ENCODE data around the gene C1orf115.
A peak's percentile ranks its signal among the peaks of the same experiment; 100 is the strongest.
"Not testable (repeated sequence)": the region's sequence is repeated elsewhere in the genome, so short reads cannot be mapped to it uniquely, and the experiment has no call there.

C1orf115 gene

DNA sequence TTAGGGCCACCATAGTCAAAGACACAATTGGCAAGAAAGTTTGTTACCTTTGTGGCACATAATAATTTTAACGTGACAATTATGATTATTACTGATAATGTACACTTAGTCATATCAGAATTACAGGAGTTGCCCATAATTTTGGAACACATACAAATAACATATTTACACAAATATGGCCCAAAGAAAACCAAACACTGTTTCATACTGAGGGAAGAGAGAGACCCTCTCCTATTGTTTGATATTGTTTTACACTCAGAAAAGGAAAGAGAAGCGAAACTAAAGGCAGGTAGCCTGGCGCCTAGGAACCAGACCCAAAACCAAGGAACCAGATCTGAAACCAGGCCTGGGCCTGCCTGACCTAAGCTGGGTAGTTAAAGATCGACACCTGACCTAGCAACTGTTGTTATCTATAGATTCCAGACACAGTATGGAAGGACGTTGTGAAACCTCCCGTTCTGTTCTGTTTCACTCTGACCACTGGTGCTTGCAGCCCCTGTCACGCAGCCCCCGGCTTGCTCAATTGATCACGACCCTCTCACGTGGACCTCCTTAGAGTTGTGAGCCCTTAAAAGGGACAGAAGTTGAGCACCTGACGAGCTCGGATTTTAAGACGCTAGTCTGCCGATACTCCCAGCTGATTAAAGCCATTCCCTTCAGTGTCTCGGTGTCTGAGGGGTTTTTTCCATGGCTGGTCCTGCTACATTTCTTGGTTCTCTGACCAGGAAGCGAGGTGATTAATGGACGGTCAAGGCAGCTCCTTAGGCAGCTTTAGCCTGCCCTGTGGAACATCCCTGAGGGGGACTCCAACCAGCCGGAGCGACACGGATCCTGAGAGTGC lies 27.9 kb downstream of the C1orf115 start:
- DNase-seq (ENCODE audit: low read depth in 1 of 2, low spot score in 1 of 2) = no peak

- DNase-seq (ENCODE audit: low read depth in 1 of 2, low spot score in 1 of 2) = not testable (repeated sequence)
These were observed 31.1 kb downstream of the C1orf115 start for GRCh38 chr1:220721266-220721665.

DNA sequence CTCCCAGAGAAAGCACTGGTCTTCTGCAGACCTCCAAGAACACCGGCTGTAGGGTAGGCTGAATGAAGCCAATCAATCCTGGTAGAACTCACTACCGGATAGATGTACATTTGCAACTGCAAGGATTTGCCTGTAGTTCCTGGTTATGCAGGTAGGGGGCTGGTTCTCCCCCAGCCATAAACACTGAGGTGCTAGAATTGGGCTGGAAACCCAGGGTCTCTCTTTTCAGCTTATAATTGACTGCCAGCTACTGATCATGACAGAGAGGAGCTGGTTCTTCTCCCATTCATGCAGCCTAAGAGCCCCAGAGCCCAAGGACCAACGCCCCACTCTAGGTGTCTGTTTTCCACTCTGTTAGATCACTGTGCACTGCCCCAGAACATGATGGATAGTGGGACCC lies 36.5 kb downstream of the C1orf115 start:
- no peak for DNase-seq (ENCODE audit: low read depth in 1 of 2, low spot score in 1 of 2)

- DNase-seq (ENCODE audit: low read depth in 1 of 2, low spot score in 1 of 2) = no peak
These were observed 37.4 kb downstream of the C1orf115 start for GRCh38 chr1:220727519-220727918.

DNA sequence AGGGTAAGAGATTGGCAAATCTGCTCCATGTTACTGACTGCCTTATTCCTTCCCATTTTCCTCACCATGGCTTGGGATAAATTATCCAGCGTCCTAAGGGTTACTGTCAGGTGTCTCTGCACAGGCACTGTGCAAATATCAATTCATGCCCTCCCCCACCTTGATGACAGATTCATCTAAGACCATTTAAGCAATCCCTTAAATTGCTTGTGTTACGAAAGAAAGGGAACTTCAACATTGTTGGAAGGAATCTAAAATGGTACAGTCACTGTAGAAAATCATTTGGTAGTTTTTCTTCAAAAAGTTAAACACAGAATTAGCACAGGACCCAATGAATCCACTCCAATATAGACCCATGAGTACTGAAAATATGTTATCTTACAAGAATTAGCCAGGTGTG lies 40.3 kb downstream of the C1orf115 start:
- no peak for DNase-seq (ENCODE audit: low read depth in 1 of 2, low spot score in 1 of 2)

DNA sequence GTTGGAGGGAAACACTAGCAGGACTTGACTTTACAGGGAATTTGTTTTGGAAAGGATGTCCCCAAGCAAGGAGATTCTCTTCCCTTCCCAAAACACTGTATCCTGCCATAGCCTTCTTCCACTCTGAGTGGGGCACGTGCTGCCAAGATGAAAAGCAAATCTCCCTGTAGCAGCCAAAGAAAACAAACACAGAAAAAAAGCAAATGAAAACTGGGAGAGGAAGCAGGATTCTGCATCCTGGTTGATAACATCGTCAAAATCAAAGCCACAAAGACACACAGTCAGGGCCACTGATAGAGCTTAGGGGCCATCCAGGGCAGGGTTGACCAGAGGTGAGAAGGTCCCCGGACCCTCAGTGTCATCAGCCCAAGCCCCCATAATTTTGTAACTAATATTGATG lies 42.0 kb downstream of the C1orf115 start:
- DNase-seq (ENCODE audit: low read depth in 1 of 2, low spot score in 1 of 2) = no peak

GRCh38 chr1:220732621-220733020 lies 42.5 kb downstream of the C1orf115 start:
- DNase-seq (ENCODE audit: low read depth in 1 of 2, low spot score in 1 of 2) = no peak

DNA sequence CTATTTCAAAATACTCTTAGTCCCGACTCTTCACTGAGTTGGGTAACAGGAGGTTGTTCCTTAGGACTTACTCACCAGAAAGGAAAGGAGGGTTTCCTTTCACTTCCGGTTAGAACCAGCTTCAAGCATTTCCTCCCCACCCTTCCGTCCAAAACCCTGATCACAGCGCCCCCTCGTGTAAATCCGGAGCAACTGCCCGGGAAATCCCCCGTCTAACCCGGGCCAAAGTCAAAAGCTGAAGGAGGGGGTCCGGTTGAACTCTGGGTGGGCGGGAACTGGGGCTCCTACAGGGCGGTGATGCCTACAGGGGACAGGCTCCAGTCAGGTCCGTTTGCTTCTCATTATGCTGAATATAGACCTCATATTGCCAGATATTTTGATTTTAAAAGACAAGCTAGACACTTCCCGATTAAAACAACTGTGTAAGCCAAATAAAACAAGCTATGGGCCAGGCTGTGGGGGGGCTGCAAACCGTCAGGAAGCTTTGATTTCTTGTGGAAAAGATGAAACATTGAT lies 43.0 kb downstream of the C1orf115 start:
- peak; percentile 55 to 78 for DNase-seq (ENCODE audit: low read depth in 1 of 2, low spot score in 1 of 2)

DNA sequence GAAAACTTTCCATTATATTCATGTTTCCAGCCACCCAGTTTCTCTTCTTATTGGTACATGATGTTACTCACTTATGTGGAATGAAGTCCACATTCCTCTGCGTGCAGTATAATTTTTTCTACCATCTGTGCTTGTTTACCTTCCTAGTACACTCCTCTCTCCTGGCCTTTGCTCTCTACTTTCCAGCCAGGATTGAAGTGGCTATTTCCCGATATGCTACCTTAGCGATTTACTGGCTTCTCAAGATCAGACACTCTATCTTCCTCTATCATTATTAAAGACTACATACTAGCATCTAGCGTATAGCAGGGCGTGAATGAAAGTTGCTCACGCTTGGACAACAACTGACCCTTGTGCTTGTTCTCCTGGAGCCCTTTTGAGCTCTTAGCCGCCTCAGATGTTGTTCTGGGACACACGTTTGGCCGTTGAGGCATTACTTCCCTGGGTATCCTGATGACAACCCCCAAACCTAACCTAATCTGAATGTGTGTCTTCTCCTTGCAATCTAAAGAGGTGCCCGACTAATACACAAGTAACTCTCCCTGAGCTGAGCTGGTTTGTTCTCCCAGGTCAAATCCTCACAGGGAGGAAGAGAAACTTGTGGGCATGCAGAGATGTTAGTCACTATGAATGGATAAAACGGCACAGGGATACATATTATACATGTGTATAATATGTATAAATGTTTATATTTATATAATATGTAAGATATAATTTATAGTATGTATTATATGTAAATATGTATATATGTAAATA lies 44.6 kb downstream of the C1orf115 start:
- no peak for DNase-seq (ENCODE audit: low read depth in 1 of 2, low spot score in 1 of 2)

DNA sequence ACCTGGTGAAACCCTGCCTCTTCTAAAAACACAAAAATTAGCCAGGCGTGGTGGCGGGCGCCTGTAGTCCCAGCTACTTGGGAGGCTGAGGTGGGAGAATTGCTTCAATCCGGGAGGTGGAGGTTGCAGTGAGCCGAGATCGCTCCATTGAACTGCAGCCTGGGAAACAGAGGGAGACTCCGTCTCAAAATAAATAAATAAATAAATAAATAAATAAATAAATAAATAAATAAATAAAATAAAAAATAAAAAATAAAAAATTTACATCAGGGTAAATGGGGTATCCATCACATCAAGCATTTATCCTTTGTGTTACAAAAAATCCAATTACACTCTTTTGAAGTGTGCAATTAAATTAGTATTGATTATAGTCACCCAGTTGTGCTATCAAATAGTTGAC lies 46.1 kb downstream of the C1orf115 start:
- not testable (repeated sequence) for DNase-seq (ENCODE audit: low read depth in 1 of 2, low spot score in 1 of 2)

GRCh38 chr1:220741349-220741748 lies 51.2 kb downstream of the C1orf115 start:
- DNase-seq (ENCODE audit: low read depth in 1 of 2, low spot score in 1 of 2) = no peak

DNA sequence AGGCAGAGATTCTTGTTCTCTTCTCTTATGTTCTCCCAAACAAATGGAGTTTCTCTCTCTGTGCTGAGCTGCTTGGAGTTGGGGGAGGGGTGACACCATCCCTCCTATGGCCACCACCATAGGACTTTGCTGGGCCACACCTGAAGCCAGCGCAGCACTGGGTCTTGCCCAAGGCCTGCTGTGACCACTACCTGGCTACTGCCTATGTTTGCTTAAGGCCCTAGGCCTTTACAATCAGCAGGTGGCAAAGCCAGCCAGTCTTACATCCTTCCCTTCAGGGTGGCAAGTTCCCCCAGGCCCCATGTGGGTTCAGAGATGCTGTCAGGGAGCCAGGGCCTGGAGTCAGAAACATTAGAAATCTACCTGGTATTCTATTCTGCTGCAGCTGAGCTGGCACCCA lies 51.7 kb downstream of the C1orf115 start:
- no peak for DNase-seq (ENCODE audit: low read depth in 1 of 2, low spot score in 1 of 2)

DNA sequence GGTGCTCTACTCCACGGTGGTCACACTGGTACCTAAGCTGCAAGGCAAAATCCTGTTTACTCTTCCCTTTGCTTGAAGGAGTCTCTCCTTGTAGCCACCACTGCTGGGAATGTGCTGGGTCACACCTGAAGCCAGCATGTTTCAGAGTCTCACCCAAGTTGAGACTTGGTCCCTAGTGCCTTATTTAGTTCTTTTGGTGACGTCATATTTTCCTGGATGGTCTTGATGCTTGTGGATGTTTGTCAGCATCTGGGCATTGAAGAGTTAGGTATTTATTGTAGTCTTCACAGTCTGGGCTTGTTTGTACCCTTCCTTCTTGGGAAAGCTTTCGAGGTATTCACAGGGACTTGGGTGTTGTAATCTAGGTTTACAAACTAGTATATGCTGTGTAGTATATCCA lies 52.4 kb downstream of the C1orf115 start:
- no peak for DNase-seq (ENCODE audit: low read depth in 1 of 2, low spot score in 1 of 2)

- no peak for DNase-seq (ENCODE audit: low read depth in 1 of 2, low spot score in 1 of 2)
These were observed 56.7 kb downstream of the C1orf115 start for GRCh38 chr1:220746851-220747250.

- DNase-seq (ENCODE audit: low read depth in 1 of 2, low spot score in 1 of 2) = no peak
These were observed 57.4 kb downstream of the C1orf115 start for GRCh38 chr1:220747437-220748088.

GRCh38 chr1:220748089-220748934 lies 58.1 kb downstream of the C1orf115 start, which contains the start of gene MTARC2:
MTARC2 (plus strand) TSS chr1:220748322; CDS start chr1:220748532, 210 bp downstream.
- DNase-seq (ENCODE audit: low read depth in 1 of 2, low spot score in 1 of 2) = no peak
